HepG2 (cell line): ENCODE measurements around the gene KHNYN. TPM values are rescaled to one million over a fixed set of nuclear protein-coding genes. Genes with fewer than 3 reads are reported as not detected.
A peak's percentile ranks its signal among the peaks of the same experiment; 100 is the strongest.

Experiments
- AGO2 ChIP-seq: fragments of 200-400 bp; formaldehyde crosslinking; optimal IDR thresholded peaks from 2 replicates; pipeline ENCODE3; 2017; ENCODE audit warnings: mild to moderate bottlenecking, low read depth, low read length, moderate library complexity
- ARHGAP35 ChIP-seq: sonication (generic); formaldehyde crosslinking; IDR thresholded peaks from 2 replicates; pipeline ENCODE4 v1.9.0; 2022; ENCODE audit warnings: mild to moderate bottlenecking, inconsistent platforms, moderate library complexity, missing genetic modification reagents, borderline replicate concordance
- GATA4 ChIP-seq: sonication (generic); IDR thresholded peaks from 2 replicates; pipeline ENCODE4 v1.6.1; 2016; ENCODE audit warnings: antibody characterized with exemption, low read depth, borderline replicate concordance
- MBNL3 ChIP-seq: fragments of 250-450 bp; sonication (Bioruptor Pico); conservative IDR thresholded peaks from 2 replicates; pipeline ENCODE4 v1.8.0; 2022; ENCODE audit warnings: mild to moderate bottlenecking, inconsistent platforms
- MIXL1 ChIP-seq: IDR thresholded peaks from 2 replicates; pipeline ENCODE4 v1.6.1; 2016
- MYC ChIP-seq: sonication (generic); formaldehyde crosslinking; IDR thresholded peaks from 2 replicates; pipeline ENCODE4 v1.9.0; 2021; ENCODE audit warnings: missing genetic modification reagents, borderline replicate concordance
- NFE2 ChIP-seq: sonication (generic); formaldehyde crosslinking; IDR thresholded peaks from 2 replicates; pipeline ENCODE4 v1.4.0; 2020; ENCODE audit warnings: missing genetic modification reagents
- SMAD1 ChIP-seq: sonication (generic); formaldehyde crosslinking; IDR thresholded peaks from 2 replicates; pipeline ENCODE4 v1.4.0; 2020; ENCODE audit warnings: missing genetic modification reagents, low read depth, mild to moderate bottlenecking, borderline replicate concordance
- SMAD3 ChIP-seq: sonication (generic); formaldehyde crosslinking; IDR thresholded peaks from 2 replicates; pipeline ENCODE4 v1.4.0; 2020; ENCODE audit warnings: missing genetic modification reagents
- SMC3 ChIP-seq: IDR thresholded peaks from 2 replicates; pipeline ENCODE4 v1.6.1; 2011; ENCODE audit warnings: low read length, improper control_type of control experiment
- SP1 ChIP-seq, 2 experiments: fragments of 450-650 bp in 1 of 2; sonication (generic) in 1 of 2; formaldehyde crosslinking in 1 of 2; IDR thresholded peaks; 2 replicates each; pipeline versions ENCODE4 v1.4.0 to v1.6.1; 2016 to 2020; ENCODE audit warnings: missing genetic modification reagents in 1 of 2
- SRSF9 ChIP-seq: fragments of 200-400 bp; formaldehyde crosslinking; IDR thresholded peaks from 2 replicates; pipeline ENCODE4 v1.6.1; 2018; ENCODE audit warnings: borderline replicate concordance, mild to moderate bottlenecking, low read depth, low read length; ENCODE audit not compliant: insufficient read depth, poor library complexity, severe bottlenecking
- THYN1 ChIP-seq: sonication (generic); formaldehyde crosslinking; IDR thresholded peaks from 2 replicates; pipeline ENCODE4 v1.8.1; 2023; ENCODE audit warnings: low read depth, mild to moderate bottlenecking, moderate library complexity, missing genetic modification reagents, borderline replicate concordance
- ZBTB7B ChIP-seq: sonication (generic); formaldehyde crosslinking; IDR thresholded peaks from 2 replicates; pipeline ENCODE4 v1.4.0; 2020; ENCODE audit warnings: missing genetic modification reagents
- ZFAT ChIP-seq: sonication (generic); formaldehyde crosslinking; conservative IDR thresholded peaks from 2 replicates; pipeline ENCODE4 v1.8.1; 2023; ENCODE audit warnings: missing genetic modification reagents, inconsistent platforms
- ZFP90 ChIP-seq: sonication (generic); formaldehyde crosslinking; IDR thresholded peaks from 2 replicates; pipeline ENCODE4 v1.8.0; 2022; ENCODE audit warnings: missing genetic modification reagents, mild to moderate bottlenecking, inconsistent platforms, borderline replicate concordance
- ZNF124 ChIP-seq: sonication (generic); formaldehyde crosslinking; IDR thresholded peaks from 2 replicates; pipeline ENCODE4 v1.4.0; 2020; ENCODE audit warnings: missing genetic modification reagents
- ZNF33B ChIP-seq: sonication (generic); formaldehyde crosslinking; IDR thresholded peaks from 2 replicates; pipeline ENCODE4 v1.5.1; 2020; ENCODE audit warnings: mild to moderate bottlenecking, missing genetic modification reagents
- polyA plus RNA-seq, 8 experiments: library from polyadenylated mRNA; depleted of rRNA in 3 of 8; stranded (reverse) in 7 of 8; unstranded in 1 of 8; fragments of >200 nt; fragmentation: Illumina TruSeq in 4 of 8; extraction: Trizol in 4 of 8; gene quantifications; 2 replicates each; pipeline versions ENCODE4 v1.2.1 to v1.2.3, GENCODE V29; 2011 to 2016; ENCODE audit warnings: low read depth in 4 of 8, missing spikeins in 1 of 8, mixed read lengths in 1 of 8; ENCODE audit not compliant: insufficient read depth in 1 of 8
- total RNA-seq, 5 experiments: library from RNA; depleted of rRNA; stranded (reverse); fragments of >200 nt; fragmentation: Illumina TruSeq; extraction: Trizol; gene quantifications; 2 replicates each; pipeline ENCODE4 v1.2.3, GENCODE V29; 2016; ENCODE audit warnings: low read depth in 1 of 5
- TF ChIP-seq, protein P1 (sequence below): sonication (generic); formaldehyde crosslinking; conservative IDR thresholded peaks from 2 replicates; pipeline ENCODE4 v1.5.0; 2020; ENCODE audit warnings: missing genetic modification reagents
- TF ChIP-seq, protein P2 (sequence below): sonication (generic); formaldehyde crosslinking; IDR thresholded peaks from 2 replicates; pipeline ENCODE4 v1.5.0; 2020; ENCODE audit warnings: mild to moderate bottlenecking, missing genetic modification reagents

KHNYN gene
- total and polyA plus RNA-seq, 2 of the 13 experiments (the other 11 are each of a cell fraction or from before 2014, with no cell fraction given), result 52.8 to 75.7 TPM

DNA sequence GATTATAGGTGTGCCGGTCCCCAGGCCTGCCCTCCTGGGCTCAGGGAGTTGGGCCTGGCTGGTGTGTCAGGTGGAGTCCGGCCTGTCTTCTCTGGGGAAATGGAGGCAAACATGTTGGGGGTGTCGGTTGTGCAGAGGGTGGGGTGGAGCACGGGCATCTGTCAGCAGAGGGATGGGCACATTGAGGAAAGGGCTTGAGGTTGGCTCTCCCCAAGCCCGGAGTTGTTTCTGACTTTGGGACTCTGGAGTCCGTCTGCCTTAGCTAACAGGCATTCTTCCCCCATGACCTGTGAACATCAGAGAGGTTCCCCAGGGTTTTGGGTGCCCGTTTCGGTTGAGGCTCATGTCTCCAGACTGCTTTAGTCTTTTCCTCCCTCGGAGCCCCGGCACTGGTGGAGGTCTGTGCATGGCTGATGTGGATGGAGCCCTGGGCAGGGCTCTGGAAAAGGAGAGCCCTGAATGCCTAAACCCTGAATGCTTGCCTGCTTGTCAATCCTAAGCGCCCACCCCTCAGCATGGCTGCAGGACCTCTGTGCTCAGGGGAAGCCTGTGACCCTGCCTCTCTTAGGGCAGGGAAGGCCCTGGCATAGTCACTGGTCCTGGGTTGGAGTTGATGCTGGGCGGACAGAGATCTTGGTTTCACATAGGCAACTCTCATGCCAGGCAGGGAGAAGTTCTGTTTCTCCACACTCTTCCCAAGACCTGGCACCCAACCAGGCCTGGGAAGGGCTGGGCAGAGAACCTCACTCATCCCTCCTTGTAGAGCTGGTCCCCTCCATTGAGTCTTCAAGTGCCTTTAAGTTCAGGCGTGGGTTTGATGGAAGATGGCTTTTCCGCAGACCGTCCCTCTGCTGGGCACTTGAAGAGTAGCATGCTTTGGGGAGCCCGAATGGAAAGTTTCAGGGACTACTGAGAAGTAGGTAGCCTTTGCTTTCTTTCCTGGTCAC lies 18.0 kb upstream of the KHNYN start (continued):
- no peak for TF ChIP-seq ZNF33B
- peak; percentile 73; the same call in 1 of the 2 replicates for TF ChIP-seq ZNF124 (CRISPR knock-in tag)
- TF ChIP-seq MYC, result peak; percentile 35; the same call in 1 of the 2 replicates
- TF ChIP-seq ARHGAP35 (CRISPR knock-in tag), result 0 out of 2 replicates have a peak, but pooled peaks have one; percentile 27
- 0 out of 2 replicates have a peak, but pooled peaks have one; percentile 55 for TF ChIP-seq MBNL3
- TF ChIP-seq ZFAT (CRISPR knock-in tag), result no peak
- TF ChIP-seq NFE2 (CRISPR knock-in tag), result no peak
- 0 out of 2 replicates have a peak, but pooled peaks have one; percentile 31 for TF ChIP-seq ZBTB7B
- no peak for TF ChIP-seq SRSF9
- TF ChIP-seq, protein P1, sequence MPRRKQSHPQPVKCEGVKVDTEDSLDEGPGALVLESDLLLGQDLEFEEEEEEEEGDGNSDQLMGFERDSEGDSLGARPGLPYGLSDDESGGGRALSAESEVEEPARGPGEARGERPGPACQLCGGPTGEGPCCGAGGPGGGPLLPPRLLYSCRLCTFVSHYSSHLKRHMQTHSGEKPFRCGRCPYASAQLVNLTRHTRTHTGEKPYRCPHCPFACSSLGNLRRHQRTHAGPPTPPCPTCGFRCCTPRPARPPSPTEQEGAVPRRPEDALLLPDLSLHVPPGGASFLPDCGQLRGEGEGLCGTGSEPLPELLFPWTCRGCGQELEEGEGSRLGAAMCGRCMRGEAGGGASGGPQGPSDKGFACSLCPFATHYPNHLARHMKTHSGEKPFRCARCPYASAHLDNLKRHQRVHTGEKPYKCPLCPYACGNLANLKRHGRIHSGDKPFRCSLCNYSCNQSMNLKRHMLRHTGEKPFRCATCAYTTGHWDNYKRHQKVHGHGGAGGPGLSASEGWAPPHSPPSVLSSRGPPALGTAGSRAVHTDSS (CRISPR knock-in tag), result 0 out of 2 replicates have a peak, but pooled peaks have one; percentile 35
- TF ChIP-seq SMC3, result peak; percentile 94
- no peak for TF ChIP-seq THYN1 (CRISPR knock-in tag)
- TF ChIP-seq GATA4, result 0 out of 2 replicates have a peak, but pooled peaks have one; percentile 15
- no peak for TF ChIP-seq AGO2
- no peak for TF ChIP-seq SMAD1 (CRISPR knock-in tag)
- TF ChIP-seq SMAD3 (CRISPR knock-in tag), result 0 out of 2 replicates have a peak, but pooled peaks have one; percentile 41
- TF ChIP-seq SP1 (IDR thresholded peaks at IDR 0.05), result no peak
- 0 out of 2 replicates have a peak, but pooled peaks have one; percentile 14 for TF ChIP-seq SP1 (CRISPR knock-in tag; IDR thresholded peaks at IDR 0.05)
- TF ChIP-seq, protein P2, sequence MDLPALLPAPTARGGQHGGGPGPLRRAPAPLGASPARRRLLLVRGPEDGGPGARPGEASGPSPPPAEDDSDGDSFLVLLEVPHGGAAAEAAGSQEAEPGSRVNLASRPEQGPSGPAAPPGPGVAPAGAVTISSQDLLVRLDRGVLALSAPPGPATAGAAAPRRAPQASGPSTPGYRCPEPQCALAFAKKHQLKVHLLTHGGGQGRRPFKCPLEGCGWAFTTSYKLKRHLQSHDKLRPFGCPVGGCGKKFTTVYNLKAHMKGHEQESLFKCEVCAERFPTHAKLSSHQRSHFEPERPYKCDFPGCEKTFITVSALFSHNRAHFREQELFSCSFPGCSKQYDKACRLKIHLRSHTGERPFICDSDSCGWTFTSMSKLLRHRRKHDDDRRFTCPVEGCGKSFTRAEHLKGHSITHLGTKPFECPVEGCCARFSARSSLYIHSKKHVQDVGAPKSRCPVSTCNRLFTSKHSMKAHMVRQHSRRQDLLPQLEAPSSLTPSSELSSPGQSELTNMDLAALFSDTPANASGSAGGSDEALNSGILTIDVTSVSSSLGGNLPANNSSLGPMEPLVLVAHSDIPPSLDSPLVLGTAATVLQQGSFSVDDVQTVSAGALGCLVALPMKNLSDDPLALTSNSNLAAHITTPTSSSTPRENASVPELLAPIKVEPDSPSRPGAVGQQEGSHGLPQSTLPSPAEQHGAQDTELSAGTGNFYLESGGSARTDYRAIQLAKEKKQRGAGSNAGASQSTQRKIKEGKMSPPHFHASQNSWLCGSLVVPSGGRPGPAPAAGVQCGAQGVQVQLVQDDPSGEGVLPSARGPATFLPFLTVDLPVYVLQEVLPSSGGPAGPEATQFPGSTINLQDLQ (CRISPR knock-in tag), result peak; percentile 42; the same call in 1 of the 2 replicates
- TF ChIP-seq ZFP90 (CRISPR knock-in tag), result 0 out of 2 replicates have a peak, but pooled peaks have one; percentile 34
- 0 out of 2 replicates have a peak, but pooled peaks have one; percentile 21 for TF ChIP-seq MIXL1 (CRISPR knock-in tag)
